ENCODE results near the gene ZNF536. TPM values are rescaled to one million over a fixed set of nuclear protein-coding genes. Genes with fewer than 3 reads are reported as not detected.

ZNF536 gene
- total and polyA plus RNA-seq, 2 of the 13 experiments (the other 11 are each of a cell fraction or from before 2014, with no cell fraction given), result not detected

DNA sequence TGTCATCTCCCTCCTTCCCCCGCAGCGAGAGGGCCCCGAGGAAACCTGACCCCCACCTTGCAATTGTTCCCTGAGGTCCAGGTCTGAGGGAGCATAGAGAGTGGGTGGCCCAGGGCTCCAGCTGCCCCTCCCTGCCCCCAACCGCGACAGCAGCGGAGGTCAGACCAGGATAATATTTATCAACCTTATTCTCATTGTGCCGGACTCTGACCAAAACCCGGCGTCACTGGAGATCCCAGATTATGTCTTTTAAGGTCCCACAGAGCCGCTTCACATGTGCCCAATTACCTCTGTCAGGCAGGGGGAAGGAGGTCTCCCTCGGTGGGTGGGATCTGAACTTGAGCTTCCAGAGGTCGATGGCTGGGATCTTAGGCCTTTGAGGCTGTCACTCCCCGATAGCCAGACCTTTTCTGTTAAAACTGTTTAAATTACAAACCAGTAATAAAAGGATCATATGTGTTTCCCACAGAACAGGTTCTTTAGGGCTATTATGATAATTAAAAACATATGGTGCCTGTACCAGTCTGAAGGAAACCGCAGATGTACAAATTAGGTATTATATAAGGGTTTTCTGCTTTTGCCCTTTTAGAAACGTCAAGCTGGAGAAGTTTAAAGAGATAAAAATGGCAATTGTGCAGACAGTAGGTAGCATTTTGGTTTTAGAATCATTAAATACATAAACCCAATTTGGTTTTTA lies 195.5 kb downstream of the ZNF536 start:
- no TSS peak for BruUV-seq (replicated peaks)
- Histone ChIP-seq H3K79me2 (ENCODE audit: insufficient read depth, low read length) (no peaks in the 10 kb centered on the region), H4K20me1 (ENCODE audit: insufficient read depth, low read length) (no peaks in the 10 kb centered on the region), H3K9ac (ENCODE audit: insufficient read depth, low read depth, low read length) (no peak overlapping the region), H3K27ac (ENCODE audit: extremely low read length, insufficient read depth, low read length) (no peak overlapping the region), H3K4me3 (replicated peaks in 1 of 3; ENCODE audit: insufficient read depth in 1 of 3, low read depth in 2 of 3, low read length in 3 of 3) (no peak overlapping the region), H3K27me3 (ENCODE audit: control insufficient read depth in 1 of 2, insufficient read depth in 2 of 2, low read length in 2 of 2) (peaks cover 0 to 6% of the 10 kb centered on the region in 2 experiments; a peak in 1 of 5 replicates), H2AFZ (ENCODE audit: low read length) (no peak overlapping the region), H3K4me2 (ENCODE audit: low read depth, low read length) (no peak overlapping the region), H3K36me3 (replicated peaks in 1 of 2; ENCODE audit: control insufficient read depth in 1 of 2, insufficient read depth in 2 of 2, low read length in 2 of 2) (no peaks in the 10 kb centered on the region), H3K9me3 (ENCODE audit: low read length) (no peaks in the 10 kb centered on the region), H3K4me1 (ENCODE audit: insufficient read depth, low read length) (no peaks in the 10 kb centered on the region)
- ATAC-seq (no peak), DNase-seq (ENCODE audit: low spot score) (no peak), FAIRE-seq (no peak)
- in situ Hi-C loops (cut with HindIII; ENCODE audit: extremely low pct_ligation_motif_present, low pct_unique_long_range_greater_than_20kb), result no loop called here
- WGBS (ENCODE audit: low lambda C conversion rate), result 13% methylated on average over 14 of the region's 15 CpGs
- intact Hi-C loops (cut with micrococcal nuclease; ENCODE audit: unreplicated experiment), result no loop called here
- ChIA-PET POLR2A (no interaction called here), CTCF (ENCODE audit: low intra/inter-chr PET ratio, low total read pairs) (no interaction called here)
- TF ChIP-seq SIN3A (IDR thresholded peaks at IDR 0.05; ENCODE audit: borderline replicate concordance, low read depth, low read length) (no peak), ZNF34 (CRISPR knock-in tag; IDR thresholded peaks at IDR 0.05; ENCODE audit: borderline replicate concordance) (no peak), ZNF3 (CRISPR knock-in tag; IDR thresholded peaks at IDR 0.05) (no peak), ZSCAN21 (CRISPR knock-in tag; IDR thresholded peaks at IDR 0.05; ENCODE audit: borderline replicate concordance) (no peak), MED8 (CRISPR knock-in tag; IDR thresholded peaks at IDR 0.05; ENCODE audit: insufficient replicate concordance) (no peak), ZNF44 (CRISPR knock-in tag; IDR thresholded peaks at IDR 0.05) (no peak), SALL2 (CRISPR knock-in tag; IDR thresholded peaks at IDR 0.05) (no peak), RORA (CRISPR knock-in tag; IDR thresholded peaks at IDR 0.05) (no peak), DMAP1 (CRISPR knock-in tag; IDR thresholded peaks at IDR 0.05) (no peak), BCL6 (CRISPR knock-in tag; IDR thresholded peaks at IDR 0.05) (no peak), ELF1 (CRISPR knock-in tag; IDR thresholded peaks at IDR 0.05) (no peak)
- TF ChIP-seq, protein P1, sequence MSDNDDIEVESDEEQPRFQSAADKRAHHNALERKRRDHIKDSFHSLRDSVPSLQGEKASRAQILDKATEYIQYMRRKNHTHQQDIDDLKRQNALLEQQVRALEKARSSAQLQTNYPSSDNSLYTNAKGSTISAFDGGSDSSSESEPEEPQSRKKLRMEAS (IDR thresholded peaks at IDR 0.05), result no peak
- TF ChIP-seq, protein P2, sequence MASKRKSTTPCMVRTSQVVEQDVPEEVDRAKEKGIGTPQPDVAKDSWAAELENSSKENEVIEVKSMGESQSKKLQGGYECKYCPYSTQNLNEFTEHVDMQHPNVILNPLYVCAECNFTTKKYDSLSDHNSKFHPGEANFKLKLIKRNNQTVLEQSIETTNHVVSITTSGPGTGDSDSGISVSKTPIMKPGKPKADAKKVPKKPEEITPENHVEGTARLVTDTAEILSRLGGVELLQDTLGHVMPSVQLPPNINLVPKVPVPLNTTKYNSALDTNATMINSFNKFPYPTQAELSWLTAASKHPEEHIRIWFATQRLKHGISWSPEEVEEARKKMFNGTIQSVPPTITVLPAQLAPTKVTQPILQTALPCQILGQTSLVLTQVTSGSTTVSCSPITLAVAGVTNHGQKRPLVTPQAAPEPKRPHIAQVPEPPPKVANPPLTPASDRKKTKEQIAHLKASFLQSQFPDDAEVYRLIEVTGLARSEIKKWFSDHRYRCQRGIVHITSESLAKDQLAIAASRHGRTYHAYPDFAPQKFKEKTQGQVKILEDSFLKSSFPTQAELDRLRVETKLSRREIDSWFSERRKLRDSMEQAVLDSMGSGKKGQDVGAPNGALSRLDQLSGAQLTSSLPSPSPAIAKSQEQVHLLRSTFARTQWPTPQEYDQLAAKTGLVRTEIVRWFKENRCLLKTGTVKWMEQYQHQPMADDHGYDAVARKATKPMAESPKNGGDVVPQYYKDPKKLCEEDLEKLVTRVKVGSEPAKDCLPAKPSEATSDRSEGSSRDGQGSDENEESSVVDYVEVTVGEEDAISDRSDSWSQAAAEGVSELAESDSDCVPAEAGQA (IDR thresholded peaks at IDR 0.05; ENCODE audit: low read depth), result no peak
- TF ChIP-seq, protein P2 (CRISPR knock-in tag; IDR thresholded peaks at IDR 0.05; ENCODE audit: borderline replicate concordance), result no peak
- TF ChIP-seq, protein P3, sequence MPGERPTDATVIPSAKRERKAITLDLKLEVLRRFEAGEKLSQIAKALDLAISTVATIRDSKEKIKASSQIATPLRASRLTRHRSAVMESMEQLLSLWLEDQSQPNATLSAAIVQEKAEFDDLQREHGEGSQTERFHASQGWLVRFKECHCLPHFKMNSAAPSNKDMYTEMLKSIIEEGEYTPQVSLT (CRISPR knock-in tag; IDR thresholded peaks at IDR 0.05; ENCODE audit: borderline replicate concordance, low read depth), result no peak
- TF ChIP-seq, protein P4, sequence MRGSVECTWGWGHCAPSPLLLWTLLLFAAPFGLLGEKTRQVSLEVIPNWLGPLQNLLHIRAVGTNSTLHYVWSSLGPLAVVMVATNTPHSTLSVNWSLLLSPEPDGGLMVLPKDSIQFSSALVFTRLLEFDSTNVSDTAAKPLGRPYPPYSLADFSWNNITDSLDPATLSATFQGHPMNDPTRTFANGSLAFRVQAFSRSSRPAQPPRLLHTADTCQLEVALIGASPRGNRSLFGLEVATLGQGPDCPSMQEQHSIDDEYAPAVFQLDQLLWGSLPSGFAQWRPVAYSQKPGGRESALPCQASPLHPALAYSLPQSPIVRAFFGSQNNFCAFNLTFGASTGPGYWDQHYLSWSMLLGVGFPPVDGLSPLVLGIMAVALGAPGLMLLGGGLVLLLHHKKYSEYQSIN (CRISPR knock-in tag; IDR thresholded peaks at IDR 0.05; ENCODE audit: borderline replicate concordance), result no peak
- TF ChIP-seq, protein P5, sequence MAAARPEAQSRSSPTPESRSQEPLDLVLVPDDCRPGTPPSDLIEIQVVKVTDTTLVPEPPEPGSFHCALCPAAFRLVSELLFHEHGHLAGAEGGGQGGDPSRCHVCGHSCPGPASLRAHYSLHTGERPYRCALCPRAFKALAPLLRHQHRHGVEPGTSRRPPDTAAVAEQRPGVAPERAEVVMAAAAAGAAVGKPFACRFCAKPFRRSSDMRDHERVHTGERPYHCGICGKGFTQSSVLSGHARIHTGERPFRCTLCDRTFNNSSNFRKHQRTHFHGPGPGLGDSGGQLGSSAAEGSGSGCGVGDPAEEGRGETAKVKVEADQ (CRISPR knock-in tag; IDR thresholded peaks at IDR 0.05; ENCODE audit: borderline replicate concordance), result no peak
